AG04450 (cell line): ENCODE results near the gene TAB2. TPM values are rescaled to one million over a fixed set of nuclear protein-coding genes. Genes with fewer than 3 reads are reported as not detected.

Experiments
- CTCF ChIA-PET: fragments of 300-600, 350-600 bp; formaldehyde crosslinking; extraction: SDS; loops from one replicate; lab custom pipeline; 2022; ENCODE audit warnings: antibody characterized with exemption, inconsistent platforms; lab: Charles Lee
- POLR2A ChIA-PET: fragments of 350-600 bp; formaldehyde crosslinking; extraction: SDS; loops from one replicate; lab custom pipeline; 2021; ENCODE audit warnings: antibody characterized with exemption, inconsistent platforms; lab: Yijun Ruan, JAX
- DNase-seq: peaks from one replicate; pipeline ENCODE4 v3.0.0-alpha.2; 2011; ENCODE audit warnings: low read depth, low spot score
- H3K27ac ChIP-seq: one replicate; pipeline ENCODE4 v1.5.1; 2012; ENCODE audit warnings: low read depth, low read length, control low read depth
- H3K27me3 ChIP-seq: one replicate; pipeline ENCODE4 v1.6.0; 2012; ENCODE audit warnings: low read length; ENCODE audit not compliant: control insufficient read depth, insufficient read depth
- H3K4me3 ChIP-seq: 2 replicates; pipeline ENCODE4 v1.5.1; 2011; ENCODE audit warnings: mild to moderate bottlenecking, low read depth, low read length, control low read depth
- H3K9me3 ChIP-seq: 2 replicates; pipeline ENCODE4 v1.5.1; 2012; ENCODE audit warnings: low read length; ENCODE audit not compliant: control insufficient read depth, insufficient read depth
- polyA plus RNA-seq: library from polyadenylated mRNA; depleted of rRNA; stranded (reverse); fragments of >200 nt; gene quantifications from 2 replicates; pipeline ENCODE4 v1.2.3, GENCODE V29; 2011
- TF ChIP-seq, protein P1 (sequence below): IDR thresholded peaks from 2 replicates; pipeline ENCODE4 v1.5.1; 2011; ENCODE audit warnings: low read depth, low read length, control low read depth, inconsistent platforms

Gene TAB2
- polyA plus RNA-seq, 1 experiment: 61.1 TPM

DNA sequence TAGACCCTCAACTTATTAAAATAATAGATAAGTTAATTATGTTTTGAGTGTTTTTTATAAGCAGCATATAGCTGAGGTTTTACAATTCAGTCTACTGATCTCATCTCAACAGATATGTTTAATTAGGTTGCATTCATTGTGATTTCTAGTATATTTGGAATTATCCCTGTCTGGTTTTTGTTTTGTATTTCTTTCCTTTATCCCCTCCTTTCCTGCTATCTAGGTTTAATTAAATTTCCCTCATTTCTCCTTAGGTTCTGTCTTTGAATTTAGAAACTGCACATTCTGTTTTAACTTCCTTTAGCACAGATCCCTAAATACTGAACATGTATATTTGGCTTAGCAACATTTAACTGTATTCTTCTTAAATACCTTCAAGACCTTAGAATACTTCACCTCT lies 77.7 kb downstream of the TAB2 start:
- CTCF ChIA-PET: interaction anchor here (0.6 kb wide), 1 partner anchor 21 kb away, joined by 3 read pairs; no protein-coding TSS in a partner anchor
- no peak for DNase-seq
- TF ChIP-seq, protein P1, sequence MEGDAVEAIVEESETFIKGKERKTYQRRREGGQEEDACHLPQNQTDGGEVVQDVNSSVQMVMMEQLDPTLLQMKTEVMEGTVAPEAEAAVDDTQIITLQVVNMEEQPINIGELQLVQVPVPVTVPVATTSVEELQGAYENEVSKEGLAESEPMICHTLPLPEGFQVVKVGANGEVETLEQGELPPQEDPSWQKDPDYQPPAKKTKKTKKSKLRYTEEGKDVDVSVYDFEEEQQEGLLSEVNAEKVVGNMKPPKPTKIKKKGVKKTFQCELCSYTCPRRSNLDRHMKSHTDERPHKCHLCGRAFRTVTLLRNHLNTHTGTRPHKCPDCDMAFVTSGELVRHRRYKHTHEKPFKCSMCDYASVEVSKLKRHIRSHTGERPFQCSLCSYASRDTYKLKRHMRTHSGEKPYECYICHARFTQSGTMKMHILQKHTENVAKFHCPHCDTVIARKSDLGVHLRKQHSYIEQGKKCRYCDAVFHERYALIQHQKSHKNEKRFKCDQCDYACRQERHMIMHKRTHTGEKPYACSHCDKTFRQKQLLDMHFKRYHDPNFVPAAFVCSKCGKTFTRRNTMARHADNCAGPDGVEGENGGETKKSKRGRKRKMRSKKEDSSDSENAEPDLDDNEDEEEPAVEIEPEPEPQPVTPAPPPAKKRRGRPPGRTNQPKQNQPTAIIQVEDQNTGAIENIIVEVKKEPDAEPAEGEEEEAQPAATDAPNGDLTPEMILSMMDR: no peak
- POLR2A ChIA-PET: no interaction called here
- Histone ChIP-seq H3K27me3 (no peaks in the 10 kb centered on the region), H3K9me3 (no peaks in the 10 kb centered on the region), H3K4me3 (no peak overlapping the region), H3K27ac (no peak overlapping the region)

GRCh38 chr6:149397384-149397783 lies 79.9 kb downstream of the TAB2 start:
- Histone ChIP-seq H3K27ac (no peak overlapping the region), H3K4me3 (no peak overlapping the region), H3K9me3 (no peaks in the 10 kb centered on the region), H3K27me3 (no peaks in the 10 kb centered on the region)
- TF ChIP-seq, protein P1: no peak
- ChIA-PET POLR2A (no interaction called here), CTCF (interaction anchor here (1.1 to 1.9 kb wide), 3 partner anchors 35 to 369 kb away, joined by 3 to 4 read pairs (median 4); partner anchors contain the start of gene TAB2)
- DNase-seq: no peak

GRCh38 chr6:149400050-149400449 lies 82.5 kb downstream of the TAB2 start, which contains the start of gene SUMO4:
TSS of gene SUMO4 (plus strand) at chr6:149400262. CDS start at chr6:149400392, 130 bp downstream.
- CTCF ChIA-PET: no interaction called here

GRCh38 chr6:149403534-149403933 lies 86.0 kb downstream of the TAB2 start:
- DNase-seq: no peak
- no peaks in the 10 kb centered on the region for H3K27me3 ChIP-seq
- no peak overlapping the region for H3K27ac ChIP-seq
- ChIA-PET CTCF (no interaction called here), POLR2A (no interaction called here)
- TF ChIP-seq, protein P1: no peak
- no peak overlapping the region for H3K4me3 ChIP-seq
- no peaks in the 10 kb centered on the region for H3K9me3 ChIP-seq

More at GRCh38 chr6:149400050-149400449, 82.5 kb downstream of the TAB2 start, which contains the start of gene SUMO4:
- Histone ChIP-seq H3K27ac (no peak within 1 kb of the TSS), H3K4me3 (no peak within 1 kb of the TSS), H3K27me3 (no peaks in the 10 kb centered on the region), H3K9me3 (no peaks in the 10 kb centered on the region)
- POLR2A ChIA-PET: no interaction called here
- TF ChIP-seq, protein P1: no peak
- no peak for DNase-seq

DNA sequence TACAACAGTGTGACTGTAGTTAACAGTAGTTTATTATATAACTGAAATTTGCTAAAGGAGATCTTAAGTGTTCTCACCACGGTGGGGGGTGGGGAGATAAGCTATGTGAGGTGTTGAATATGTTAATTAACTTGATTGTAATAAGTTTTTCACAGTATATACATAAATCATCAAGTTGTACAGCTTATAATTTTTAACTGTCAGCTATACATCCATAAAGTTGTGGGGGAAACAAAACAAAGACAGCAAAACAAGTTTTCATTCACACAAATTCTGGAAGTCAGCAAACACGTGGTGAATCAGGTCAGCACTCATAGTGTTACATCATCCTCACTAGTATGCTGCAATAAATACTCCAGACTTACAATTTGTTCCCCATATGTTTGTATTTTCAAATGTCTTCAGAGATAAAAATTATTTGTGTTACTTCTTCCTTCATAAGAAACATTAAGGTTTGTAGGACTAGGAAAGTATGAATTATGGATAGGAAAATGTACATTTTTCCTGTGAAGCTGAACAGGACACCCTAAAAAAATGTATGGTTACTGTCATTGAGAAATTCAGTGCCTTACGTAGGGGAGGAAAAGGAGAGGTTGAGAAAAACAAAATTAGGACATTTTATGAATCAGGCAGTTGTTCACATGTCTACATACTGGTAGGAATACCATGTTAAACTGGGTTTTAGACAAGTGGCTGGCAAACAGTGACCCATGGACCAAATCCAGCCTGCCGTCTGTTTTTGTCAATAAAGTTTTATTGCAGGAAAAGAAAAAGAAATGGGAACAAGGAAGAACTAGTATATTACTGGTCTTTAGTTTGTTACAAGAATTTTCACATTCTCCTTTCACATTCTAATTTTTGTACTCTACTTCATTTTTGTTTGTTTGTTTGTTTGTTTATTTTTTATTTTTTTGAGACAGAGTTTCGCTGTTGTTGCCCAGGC lies 88.6 kb downstream of the TAB2 start:
- H3K27me3 ChIP-seq: no peaks in the 10 kb centered on the region
- no peak overlapping the region for H3K4me3 ChIP-seq
- H3K9me3 ChIP-seq: no peaks in the 10 kb centered on the region
- ChIA-PET CTCF (interaction anchor here (2.7 kb wide), 1 partner anchor 378 kb away, joined by 6 read pairs; no protein-coding TSS in a partner anchor), POLR2A (no interaction called here)
- no peak for DNase-seq
- H3K27ac ChIP-seq: no peak overlapping the region
- TF ChIP-seq, protein P1: no peak
